Spleen (tissue), 11 donors: ENCODE measurements around the gene FIZ1. TPM values are rescaled to one million over a fixed set of nuclear protein-coding genes. Genes with fewer than 3 reads are reported as not detected.

Experiments
- DNase-seq: peaks from one replicate; pipeline ENCODE4 v3.0.0-alpha.2; 2020
- H3K27ac ChIP-seq, 8 donors: fragments of 200-600 bp; sonication (generic) in 7 of 8; 1 replicate in 4 of 8; 2 replicates in 4 of 8; pipeline versions ENCODE4 v1.5.0 to v1.8.0; 2016 to 2021; ENCODE audit warnings: inconsistent platforms in 4 of 8, mild to moderate bottlenecking in 4 of 8, moderate library complexity in 1 of 8
- H3K27me3 ChIP-seq, 7 donors: fragments of 200-600 bp; sonication (generic) in 6 of 7; replicated peaks in 1 of 7; 1 replicate in 4 of 7; 2 replicates in 3 of 7; pipeline versions ENCODE4 v1.5.0 to v1.8.0; 2016 to 2021; ENCODE audit warnings: inconsistent platforms in 3 of 7, mild to moderate bottlenecking in 1 of 7
- H3K36me3 ChIP-seq, 6 donors: fragments of 200-600 bp; sonication (generic) in 5 of 6; 1 replicate in 4 of 6; 2 replicates in 2 of 6; pipeline versions ENCODE4 v1.5.0 to v1.8.0; 2016 to 2021; ENCODE audit warnings: inconsistent platforms in 2 of 6
- H3K4me1 ChIP-seq, 6 donors: fragments of 200-600 bp; sonication (generic) in 5 of 6; 1 replicate in 3 of 6; 2 replicates in 3 of 6; pipeline versions ENCODE4 v1.5.0 to v1.8.0; 2016 to 2021; ENCODE audit warnings: inconsistent platforms in 3 of 6
- H3K4me3 ChIP-seq, 8 donors: fragments of 200-600 bp; sonication (generic) in 7 of 8; 1 replicate in 4 of 8; 2 replicates in 4 of 8; pipeline versions ENCODE4 v1.5.0 to v1.8.0; 2016 to 2021; ENCODE audit warnings: inconsistent platforms in 4 of 8, mild to moderate bottlenecking in 4 of 8, moderate library complexity in 2 of 8
- H3K9me3 ChIP-seq, 8 donors: fragments of 200-600 bp; sonication (generic) in 7 of 8; 1 replicate in 4 of 8; 2 replicates in 4 of 8; pipeline versions ENCODE4 v1.5.0 to v1.8.0; 2016 to 2021; ENCODE audit warnings: inconsistent platforms in 4 of 8
- POLR2A ChIP-seq, 3 donors: fragments of 450-650 bp; IDR thresholded peaks; one replicate each; pipeline ENCODE4 v1.5.1; 2017; ENCODE audit warnings: antibody characterized with exemption in 3 of 3, mild to moderate bottlenecking in 1 of 3
- POLR2AphosphoS5 ChIP-seq, 3 donors: sonication (generic); formaldehyde crosslinking; IDR thresholded peaks; one replicate each; pipeline ENCODE4 v1.5.1; 2017; ENCODE audit warnings: antibody characterized with exemption in 3 of 3
- WGBS, 5 donors: extraction: QIAGEN DNeasy Blood & Tissue Kit in 3 of 5; methylation state at CpG; one replicate each; pipeline versions ENCODE4 v1.1.5 to v1.1.7; 2013 to 2018; 5-methylcytosine and 5-hydroxymethylcytosine counted together
- intact Hi-C: fragments of 100-400 bp; cut with DNase I; formaldehyde crosslinking; loops from one replicate; pipeline ENCODE4 v1.15.0; 2023; ENCODE audit warnings: low total_unique reads
- polyA plus RNA-seq, 3 donors: library from polyadenylated mRNA; stranded (reverse); fragments of 200-250 nt; gene quantifications; one replicate each; pipeline ENCODE4 v1.2.1, GENCODE V29; 2013
- total RNA-seq, 7 donors: library from RNA; depleted of rRNA in 3 of 7; stranded (reverse); fragments of >200 nt in 3 of 7; fragmentation: NEBNext Ultra II Directional in 4 of 7; extraction: Animal tissue kit (Norgen Biotek cat#: 25700) in 4 of 7; gene quantifications; one replicate each; pipeline versions ENCODE4 v1.1.0 to v1.2.1, GENCODE V29; 2016 to 2021
- TF ChIP-seq, protein P1 (sequence below), 11 experiments: fragments of 200-600 bp in 7 of 11; fragments of 450-650 bp in 4 of 11; sonication (generic) in 4 of 11; IDR thresholded peaks in 8 of 11; conservative IDR thresholded peaks in 3 of 11; 1 replicate in 7 of 11; 2 replicates in 4 of 11; pipeline versions ENCODE4 v1.4.0 to v1.8.0; 2016 to 2021; ENCODE audit warnings: antibody characterized with exemption in 11 of 11, inconsistent platforms in 4 of 11, mild to moderate bottlenecking in 1 of 11
- donor health status: healthy with polysubstance abuse.
- donor health status: DM: no; HTN: no; CAD: no; lungs with moderate emphysema.
- donor health status: DM: no; HTN: no; CAD: no.
- donor health status: Bipolar disorder and iron deficiency.
- donor health status: healthy.
- donor health status: DM: no; HTN: no; CAD: no.
- donor health status: DM: yes; HTN: yes; CAD: no.

Gene FIZ1
- total and polyA plus RNA-seq, 10 donors: 5.1 to 17.3 (median 10.9) TPM

GRCh38 chr19:55567708-55568328, 31.5 kb downstream of the FIZ1 start:
- no peak for DNase-seq
- TF ChIP-seq POLR2A (IDR thresholded peaks at IDR 0.05) (no peak), POLR2AphosphoS5 (IDR thresholded peaks at IDR 0.05) (no peak)
- TF ChIP-seq, protein P1, sequence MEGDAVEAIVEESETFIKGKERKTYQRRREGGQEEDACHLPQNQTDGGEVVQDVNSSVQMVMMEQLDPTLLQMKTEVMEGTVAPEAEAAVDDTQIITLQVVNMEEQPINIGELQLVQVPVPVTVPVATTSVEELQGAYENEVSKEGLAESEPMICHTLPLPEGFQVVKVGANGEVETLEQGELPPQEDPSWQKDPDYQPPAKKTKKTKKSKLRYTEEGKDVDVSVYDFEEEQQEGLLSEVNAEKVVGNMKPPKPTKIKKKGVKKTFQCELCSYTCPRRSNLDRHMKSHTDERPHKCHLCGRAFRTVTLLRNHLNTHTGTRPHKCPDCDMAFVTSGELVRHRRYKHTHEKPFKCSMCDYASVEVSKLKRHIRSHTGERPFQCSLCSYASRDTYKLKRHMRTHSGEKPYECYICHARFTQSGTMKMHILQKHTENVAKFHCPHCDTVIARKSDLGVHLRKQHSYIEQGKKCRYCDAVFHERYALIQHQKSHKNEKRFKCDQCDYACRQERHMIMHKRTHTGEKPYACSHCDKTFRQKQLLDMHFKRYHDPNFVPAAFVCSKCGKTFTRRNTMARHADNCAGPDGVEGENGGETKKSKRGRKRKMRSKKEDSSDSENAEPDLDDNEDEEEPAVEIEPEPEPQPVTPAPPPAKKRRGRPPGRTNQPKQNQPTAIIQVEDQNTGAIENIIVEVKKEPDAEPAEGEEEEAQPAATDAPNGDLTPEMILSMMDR (IDR thresholded peaks at IDR 0.05 in 8 of 11, conservative IDR thresholded peaks at IDR 0.05 in 3 of 11): no peak
- intact Hi-C loops: no loop called here
- Histone ChIP-seq H3K27me3 (peaks cover 0 to 30% (median 5%) of the 10 kb centered on the region in 7 donors), H3K9me3 (peaks cover 0 to 4% (median 0%) of the 10 kb centered on the region in 8 donors), H3K36me3 (no peaks in the 10 kb centered on the region), H3K4me3 (no peak overlapping the region), H3K27ac (no peak overlapping the region), H3K4me1 (no peaks in the 10 kb centered on the region)

DNA sequence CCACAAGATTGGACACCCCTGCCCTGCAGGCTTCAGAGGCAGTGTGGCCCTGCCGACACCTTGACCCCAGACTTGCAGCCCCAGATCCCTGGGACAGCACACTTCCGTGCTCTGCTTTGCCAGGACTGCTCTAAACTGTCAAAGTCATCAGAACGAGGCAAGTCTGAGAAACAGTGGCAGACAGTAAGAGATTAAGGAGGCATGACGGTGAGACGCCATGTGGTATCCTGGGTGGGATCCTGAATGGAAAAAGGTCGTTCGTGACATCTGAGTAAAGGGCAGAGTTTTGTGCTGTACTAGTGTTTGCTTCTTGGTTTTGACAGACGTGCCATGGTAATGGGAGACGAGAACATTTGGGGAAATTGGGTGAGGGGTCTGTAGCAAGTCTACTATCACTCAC, 32.5 kb downstream of the FIZ1 start:
- TF ChIP-seq POLR2A (IDR thresholded peaks at IDR 0.05): no peak
- TF ChIP-seq POLR2AphosphoS5 (IDR thresholded peaks at IDR 0.05): no peak
- TF ChIP-seq, protein P1 (IDR thresholded peaks at IDR 0.05 in 8 of 11, conservative IDR thresholded peaks at IDR 0.05 in 3 of 11): no peak
- Histone ChIP-seq H3K4me1 (no peaks in the 10 kb centered on the region), H3K4me3 (no peak overlapping the region), H3K27ac (no peak overlapping the region), H3K9me3 (peaks cover 0 to 4% (median 0%) of the 10 kb centered on the region in 8 donors), H3K27me3 (peaks cover 0 to 30% (median 5%) of the 10 kb centered on the region in 7 donors), H3K36me3 (no peaks in the 10 kb centered on the region)
- intact Hi-C loops: no loop called here
- no peak for DNase-seq
- 52 to 57% (median 55%) methylated on average over 9 of the region's 9 CpGs for WGBS, 5 donors

- H3K4me1 ChIP-seq: no peaks in the 10 kb centered on the region
- no peak overlapping the region for H3K27ac ChIP-seq
- 60 to 79% (median 69%) methylated on average over 12 of the region's 12 CpGs for WGBS, 5 donors
- peaks cover 0 to 55% (median 5%) of the 10 kb centered on the region in 7 donors for H3K27me3 ChIP-seq
- intact Hi-C loops: no loop called here
- no peak overlapping the region for H3K4me3 ChIP-seq
- H3K9me3 ChIP-seq: peaks cover 0 to 10% (median 7%) of the 10 kb centered on the region in 8 donors
- TF ChIP-seq, protein P1 (IDR thresholded peaks at IDR 0.05 in 8 of 11, conservative IDR thresholded peaks at IDR 0.05 in 3 of 11): no peak
- TF ChIP-seq POLR2AphosphoS5 (IDR thresholded peaks at IDR 0.05) (no peak), POLR2A (IDR thresholded peaks at IDR 0.05) (no peak)
- DNase-seq: no peak
- no peaks in the 10 kb centered on the region for H3K36me3 ChIP-seq
Measured at GRCh38 chr19:55563261-55563690, 36.0 kb downstream of the FIZ1 start.

GRCh38 chr19:55559684-55560083, 39.6 kb downstream of the FIZ1 start:
- WGBS, 5 donors: 81 to 90% (median 85%) methylated on average over 9 of the region's 9 CpGs
- Histone ChIP-seq H3K4me3 (no peak overlapping the region), H3K4me1 (no peaks in the 10 kb centered on the region), H3K27me3 (peaks cover 0 to 33% (median 4%) of the 10 kb centered on the region in 7 donors), H3K27ac (no peak overlapping the region), H3K36me3 (no peaks in the 10 kb centered on the region), H3K9me3 (peaks cover 0 to 10% (median 7%) of the 10 kb centered on the region in 8 donors)
- intact Hi-C loops: no loop called here
- TF ChIP-seq, protein P1 (IDR thresholded peaks at IDR 0.05 in 8 of 11, conservative IDR thresholded peaks at IDR 0.05 in 3 of 11): no peak
- TF ChIP-seq POLR2A (IDR thresholded peaks at IDR 0.05): no peak
- DNase-seq: no peak
